Measurements from ENCODE around the gene RWDD2A.
"Not testable (repeated sequence)": the region's sequence is repeated elsewhere in the genome, so short reads cannot be mapped to it uniquely, and the experiment has no call there.

The RWDD2A gene

DNA sequence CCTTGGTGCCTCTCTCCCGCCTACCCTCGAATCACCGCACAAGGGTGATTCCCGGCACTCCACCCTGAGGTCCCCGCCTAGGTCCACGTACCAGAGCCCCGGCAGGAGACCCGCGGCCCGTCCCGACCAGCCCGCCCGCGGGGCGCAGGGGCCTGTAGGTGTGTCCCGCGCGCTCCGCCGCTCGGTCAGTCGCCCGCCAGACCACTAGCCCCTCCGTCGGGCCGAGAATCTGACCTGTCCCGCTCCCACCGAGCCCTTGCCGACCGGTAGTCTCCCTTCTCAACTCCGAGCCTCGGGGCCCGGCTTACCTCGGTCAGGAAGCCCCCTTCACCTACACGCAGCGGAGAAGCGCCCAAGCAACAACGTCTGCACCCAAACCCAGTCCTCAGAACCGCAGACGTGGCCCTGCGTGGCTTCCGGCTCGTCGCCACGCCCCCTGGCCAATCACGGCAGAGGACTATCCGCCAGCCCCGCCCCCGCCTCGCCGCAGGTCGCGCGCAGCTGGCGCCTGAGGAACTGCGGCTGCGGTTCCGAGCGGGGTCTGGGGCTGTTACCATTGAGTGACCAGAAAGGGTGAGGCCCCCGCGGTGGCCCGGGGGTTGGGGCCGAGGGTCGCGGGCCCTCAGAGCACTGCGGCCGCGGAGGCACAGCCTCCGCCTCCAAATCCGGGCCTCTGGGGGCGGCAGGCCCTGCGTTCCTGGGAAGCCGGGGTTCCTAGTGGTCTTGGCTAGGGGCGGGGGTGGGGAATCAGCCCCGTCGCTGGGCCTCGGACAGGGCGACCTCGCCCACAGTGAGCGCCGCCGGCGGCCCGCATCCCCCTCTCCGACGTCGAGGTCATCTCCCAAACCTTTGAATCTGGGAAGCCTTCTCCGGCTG lies at the start of gene RWDD2A, which contains the start of gene PGM3:
TSS of gene RWDD2A (plus strand) at position 487 of the 876 bp plus-strand sequence. CDS start 1,095 bp downstream, outside the sequence.
TSS of gene PGM3 (minus strand) at position 395 of the 876 bp plus-strand sequence. CDS start 2,253 bp downstream, outside the sequence.
- DNase-seq (ENCODE audit: low spot score): peak; percentile 99

DNA sequence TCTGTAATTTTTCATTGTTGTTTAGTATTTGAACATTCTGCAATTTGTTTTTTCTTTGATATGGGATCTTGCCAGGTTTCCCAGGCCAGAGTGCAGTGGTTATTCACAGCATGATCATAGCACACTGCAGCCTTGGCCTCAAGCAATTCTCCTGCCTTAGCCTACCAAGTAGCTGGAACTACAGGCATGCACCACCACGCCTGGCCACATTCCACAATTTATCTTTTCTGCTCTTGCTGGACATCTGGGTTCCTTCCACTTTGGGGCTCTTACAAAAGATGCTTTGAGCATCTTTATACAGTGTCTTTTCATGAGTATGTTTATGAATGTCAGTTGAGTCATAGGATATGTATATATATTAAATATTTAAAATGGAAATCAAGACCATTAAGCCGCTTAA lies 42.0 kb upstream of the RWDD2A start:
- no peak for DNase-seq (ENCODE audit: low spot score)

GRCh38 chr6:83152913-83153312 lies 40.2 kb upstream of the RWDD2A start:
- no peak for DNase-seq (ENCODE audit: low spot score)

DNA sequence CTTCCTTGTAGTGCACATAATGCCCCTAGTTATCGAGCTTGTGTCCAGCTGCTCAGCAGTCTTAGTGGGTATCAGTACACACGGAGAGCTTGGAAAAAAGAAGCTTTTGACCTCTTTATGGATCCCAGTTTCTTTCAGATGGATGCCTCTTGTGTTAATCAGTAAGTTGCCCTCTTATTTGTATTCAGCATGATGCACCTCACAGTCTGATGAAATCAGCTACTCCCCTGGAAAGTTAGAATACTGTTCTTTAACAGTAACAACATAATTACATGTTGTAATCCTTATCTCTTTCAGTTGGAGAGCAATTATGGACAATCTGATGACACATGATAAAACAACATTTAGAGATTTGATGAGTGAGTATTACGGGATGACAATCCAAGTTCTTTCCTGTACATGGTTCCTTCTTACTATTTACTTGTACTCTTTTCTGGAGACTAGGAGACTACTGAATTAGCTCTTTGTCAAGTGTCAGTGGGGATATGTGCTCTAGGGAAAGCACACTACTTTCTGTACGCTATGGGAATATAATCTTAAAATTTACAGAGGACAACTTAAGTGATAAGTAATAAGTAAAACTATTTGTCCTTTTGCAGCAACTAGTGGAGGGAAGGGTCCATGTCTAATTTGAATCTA lies 39.2 kb upstream of the RWDD2A start:
- DNase-seq (ENCODE audit: low spot score): no peak

DNA sequence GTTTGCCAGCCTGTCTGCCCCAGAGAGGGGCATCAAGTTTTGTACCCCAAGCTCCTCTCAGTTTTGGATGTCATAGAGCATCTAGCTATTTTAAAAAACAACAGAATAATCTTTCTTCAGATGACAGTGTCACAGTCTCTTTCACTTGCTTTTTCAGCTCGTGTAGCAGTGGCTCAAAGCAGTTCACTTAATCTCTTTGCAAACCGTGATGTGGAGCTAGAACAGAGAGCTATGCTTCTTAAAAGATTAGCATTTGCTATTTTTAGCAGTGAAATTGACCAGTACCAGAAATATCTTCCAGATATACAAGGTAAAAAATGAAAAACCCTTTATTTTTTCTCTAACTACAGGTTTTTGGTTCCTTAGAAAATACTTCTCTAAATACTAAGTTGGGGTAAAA lies 37.4 kb upstream of the RWDD2A start:
- no peak for DNase-seq (ENCODE audit: low spot score)

DNA sequence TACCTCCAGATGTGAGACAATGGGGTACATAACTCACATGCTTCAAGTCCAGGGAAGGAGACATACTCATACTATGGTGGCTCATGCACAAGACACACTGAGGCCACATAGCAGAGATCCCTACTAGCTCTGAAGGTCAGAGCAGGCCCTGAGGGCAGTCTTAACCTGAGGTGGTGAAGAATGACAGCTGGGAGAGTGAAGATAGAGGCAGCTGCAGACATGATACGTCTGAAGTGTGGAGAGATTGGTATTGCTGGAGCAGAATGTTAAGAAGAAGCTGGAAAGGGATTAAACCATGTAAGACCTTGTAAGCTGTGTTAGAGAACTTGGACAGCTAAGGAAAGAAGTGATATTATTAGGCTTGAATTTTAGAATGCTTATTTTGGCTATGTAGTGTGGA lies 33.0 kb upstream of the RWDD2A start:
- DNase-seq (ENCODE audit: low spot score): no peak

DNA sequence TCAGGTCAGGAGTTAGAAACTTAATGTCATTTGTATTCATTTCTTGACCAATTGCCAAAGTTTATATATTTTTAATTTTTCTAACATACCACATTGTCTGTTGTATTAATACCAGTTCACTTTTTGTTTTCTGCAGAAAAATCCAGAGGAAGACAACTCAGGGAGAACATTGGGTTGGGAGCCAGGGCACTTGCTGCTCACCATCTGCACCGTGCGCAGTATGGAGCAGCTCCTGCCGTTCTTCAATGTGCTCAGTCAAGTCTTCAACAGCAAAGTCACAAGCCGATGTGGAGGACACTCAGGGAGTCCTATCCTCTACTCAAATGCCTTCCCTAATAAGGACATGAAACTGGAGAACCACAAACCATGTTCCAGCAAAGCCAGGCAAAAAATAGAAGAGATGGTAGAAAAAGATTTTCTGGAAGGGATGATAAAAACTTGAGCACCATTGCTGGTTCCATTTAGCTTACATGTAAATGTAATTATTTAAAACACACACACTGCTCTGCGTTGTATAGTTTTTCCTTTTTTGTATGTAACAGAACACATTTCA lies 25.4 kb upstream of the RWDD2A start:
- DNase-seq (ENCODE audit: low spot score): no peak

- DNase-seq (ENCODE audit: low spot score): no peak
These were observed 24.6 kb upstream of the RWDD2A start for GRCh38 chr6:83168556-83168955.

DNA sequence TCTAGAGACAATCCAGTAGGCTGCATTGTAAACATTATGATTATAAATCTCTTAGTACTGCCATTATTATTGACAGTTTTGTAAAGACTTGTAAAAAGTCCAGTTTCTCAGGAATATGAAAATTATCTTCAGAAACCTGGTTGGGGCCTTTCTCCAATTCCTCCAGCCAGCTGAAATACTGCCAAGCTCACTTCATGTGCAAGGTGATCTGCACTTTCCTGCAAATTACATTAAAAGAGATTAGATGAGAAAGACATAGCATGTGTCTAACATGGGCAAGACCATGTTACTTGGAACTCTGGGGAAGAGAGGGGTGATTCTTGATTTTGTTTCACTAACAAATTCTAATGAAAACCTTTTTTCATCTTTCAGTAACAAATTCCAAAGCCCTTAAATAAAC lies 24.1 kb upstream of the RWDD2A start:
- no peak for DNase-seq (ENCODE audit: low spot score)

- no peak for DNase-seq (ENCODE audit: low spot score)
These were observed 23.6 kb upstream of the RWDD2A start for GRCh38 chr6:83169511-83169910.

DNA sequence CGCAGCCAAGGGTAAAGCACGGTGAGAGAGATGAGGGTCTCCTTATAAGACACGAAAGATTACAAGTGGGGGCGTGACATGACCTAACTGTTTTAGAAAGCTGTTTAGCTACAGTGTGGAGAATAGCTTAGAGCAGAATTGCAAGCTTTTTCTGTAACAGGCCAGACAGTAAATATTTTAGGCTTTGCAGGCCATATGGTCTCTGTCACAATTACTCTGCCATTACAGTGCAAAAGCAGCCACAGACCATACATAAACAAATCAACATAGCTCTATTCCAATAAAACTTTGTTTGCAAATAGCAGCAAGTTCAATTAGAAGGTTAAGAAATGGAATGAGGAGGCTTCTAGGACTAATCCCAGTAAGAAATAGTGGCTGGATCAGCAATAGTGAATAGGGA lies 16.9 kb upstream of the RWDD2A start:
- no peak for DNase-seq (ENCODE audit: low spot score)

GRCh38 chr6:83180426-83180950 lies 12.7 kb upstream of the RWDD2A start:
- DNase-seq (ENCODE audit: low spot score): no peak

- no peak for DNase-seq (ENCODE audit: low spot score)
These were observed 11.0 kb upstream of the RWDD2A start for GRCh38 chr6:83182114-83182513.

GRCh38 chr6:83183082-83183828 lies 9.9 kb upstream of the RWDD2A start:
- DNase-seq (ENCODE audit: low spot score): no peak

DNA sequence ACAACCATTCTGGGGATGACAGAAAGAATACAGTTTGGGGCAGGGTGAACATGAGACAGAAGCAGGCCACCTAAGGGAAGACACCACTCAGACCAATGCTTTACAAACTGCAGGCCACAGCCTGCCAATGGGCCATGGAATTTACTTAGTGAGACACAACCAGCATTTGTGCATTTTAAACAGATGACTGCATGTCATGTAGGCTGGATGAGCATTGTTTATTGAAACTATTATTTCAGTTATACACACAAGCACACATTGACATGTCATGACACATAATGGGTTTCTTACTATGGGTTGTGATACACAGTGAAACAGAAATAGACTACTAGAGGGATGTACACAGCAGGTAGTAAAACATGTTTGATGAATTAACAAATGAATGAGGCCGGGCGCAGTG lies 8.1 kb upstream of the RWDD2A start:
- DNase-seq (ENCODE audit: low spot score): no peak

GRCh38 chr6:83188501-83188900 lies 4.7 kb upstream of the RWDD2A start:
- no peak for DNase-seq (ENCODE audit: low spot score)

DNA sequence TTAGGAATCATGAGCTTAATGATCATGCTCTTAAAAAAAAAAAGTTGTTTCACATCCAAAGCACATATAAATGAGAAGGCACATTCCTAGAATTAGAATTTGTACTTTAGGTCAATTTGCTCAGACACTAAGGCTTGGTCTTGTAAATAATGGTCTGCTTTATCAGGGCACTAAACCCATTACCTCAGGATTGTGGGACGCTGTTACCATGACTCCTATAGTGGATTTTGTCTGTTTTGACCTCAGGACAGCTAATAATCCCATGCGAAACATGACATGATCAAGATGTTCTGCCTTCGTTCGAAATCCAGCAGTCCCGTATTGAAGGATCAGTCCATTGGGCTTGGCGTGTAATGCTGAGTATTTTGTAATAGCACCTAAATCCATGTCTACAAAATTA lies 2.5 kb upstream of the RWDD2A start:
- DNase-seq (ENCODE audit: low spot score): no peak

GRCh38 chr6:83191974-83192373 lies 1.2 kb upstream of the RWDD2A start:
- DNase-seq (ENCODE audit: low spot score): not testable (repeated sequence)

DNA sequence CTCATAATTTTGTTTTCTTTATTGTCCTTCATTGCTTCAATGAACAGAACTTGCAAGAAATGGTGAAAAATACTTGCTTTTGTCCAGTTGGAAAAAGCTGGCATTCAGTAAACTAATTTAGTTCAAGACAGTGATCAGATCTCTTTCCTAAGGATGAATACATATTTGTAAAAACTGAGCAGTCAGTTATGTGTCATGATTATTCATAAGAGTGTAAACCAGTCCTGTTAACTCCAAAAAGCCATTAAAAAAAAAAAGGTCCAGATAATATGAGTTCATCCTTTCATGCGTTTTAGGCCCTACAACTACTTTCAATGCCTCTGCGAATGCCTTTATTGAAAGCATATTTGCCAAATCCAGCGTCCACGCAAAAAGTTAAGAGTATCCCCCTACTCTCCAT lies 701 bp upstream of the RWDD2A start:
- DNase-seq (ENCODE audit: low spot score): no peak

- DNase-seq (ENCODE audit: low spot score): peak; percentile 87
These were observed 800 bp downstream of the RWDD2A start for GRCh38 chr6:83193747-83194566.

GRCh38 chr6:83198486-83199172 lies 5.5 kb downstream of the RWDD2A start:
- no peak for DNase-seq (ENCODE audit: low spot score)
